Lung (tissue), 12 donors: Measurements from ENCODE around the gene SNRPD2. TPM values are rescaled to one million over a fixed set of nuclear protein-coding genes. Genes with fewer than 3 reads are reported as not detected.
"Not testable (repeated sequence)": the region's sequence is repeated elsewhere in the genome, so short reads cannot be mapped to it uniquely, and the experiment has no call there.

Experiments used
- ATAC-seq: fragments of 200-7000 bp; cut with Tn5 transposase; one replicate; pipeline ENCODE4 v1.9.1; 2020; ENCODE audit warnings: moderate number of reproducible peaks; ENCODE audit not compliant: insufficient read depth, low FRiP score
- DNase-seq, 3 donors: peaks; one replicate each; pipeline ENCODE4 v3.0.0-alpha.2; 2013 to 2017
- H3K27ac ChIP-seq, 2 donors: one replicate each; pipeline ENCODE4 v1.5.1; 2013; ENCODE audit warnings: mild to moderate bottlenecking in 2 of 2, moderate library complexity in 2 of 2, control low read depth in 1 of 2, inconsistent platforms in 1 of 2, low read depth in 1 of 2, low read length in 1 of 2
- H3K27me3 ChIP-seq, 3 donors: one replicate each; pipeline ENCODE4 v1.5.1; 2013; ENCODE audit warnings: low read length in 2 of 3; ENCODE audit not compliant: control insufficient read depth in 3 of 3, insufficient read depth in 3 of 3
- H3K36me3 ChIP-seq, 4 donors: one replicate each; pipeline ENCODE4 v1.5.1; 2013; ENCODE audit warnings: low read length in 4 of 4, mild to moderate bottlenecking in 1 of 4, moderate library complexity in 1 of 4; ENCODE audit not compliant: control insufficient read depth in 4 of 4, insufficient read depth in 4 of 4
- H3K4me1 ChIP-seq, 5 donors: one replicate each; pipeline ENCODE4 v1.5.1; 2013; ENCODE audit warnings: low read length in 5 of 5, mild to moderate bottlenecking in 2 of 5, moderate library complexity in 1 of 5; ENCODE audit not compliant: control insufficient read depth in 5 of 5, insufficient read depth in 5 of 5
- H3K4me3 ChIP-seq: one replicate; pipeline ENCODE4 v1.5.1; 2013; ENCODE audit warnings: mild to moderate bottlenecking, control low read depth, moderate library complexity
- H3K9ac ChIP-seq, 2 donors: one replicate each; pipeline ENCODE4 v1.5.1; 2013; ENCODE audit warnings: low read length in 2 of 2, control low read depth in 1 of 2; ENCODE audit not compliant: insufficient read depth in 1 of 2
- H3K9me3 ChIP-seq, 4 donors: one replicate each; pipeline ENCODE4 v1.5.1; 2013; ENCODE audit warnings: low read length in 3 of 4, mild to moderate bottlenecking in 1 of 4, moderate library complexity in 1 of 4; ENCODE audit not compliant: control insufficient read depth in 4 of 4, insufficient read depth in 3 of 4
- WGBS, 2 donors: extraction: QIAGEN DNeasy Blood & Tissue Kit; methylation state at CpG; one replicate each; pipeline ENCODE4 v1.1.7; 2013; 5-methylcytosine and 5-hydroxymethylcytosine counted together
- polyA plus RNA-seq, 2 donors: library from polyadenylated mRNA; stranded (reverse); fragments of 200-250 nt; gene quantifications; one replicate each; pipeline ENCODE4 v1.2.1, GENCODE V29; 2013
- total RNA-seq, 2 donors: library from RNA; depleted of rRNA in 1 of 2; stranded (reverse); fragments of >200 nt in 1 of 2; gene quantifications; one replicate each; pipeline ENCODE4 v1.2.1, GENCODE V29; 2014 to 2021
- TF ChIP-seq, protein P1 (sequence below): IDR thresholded peaks from 2 replicates; pipeline ENCODE4 v1.5.1; 2012; ENCODE audit warnings: mild to moderate bottlenecking; ENCODE audit errors: control extremely low read depth, extremely low read depth
- donor health status: control.
- donor health status: control.
- donor health status: Bipolar disorder and iron deficiency.
- donor health status: healthy.
- donor health status: DM: yes; HTN: yes; CAD: no.

Gene SNRPD2
- total and polyA plus RNA-seq, 4 donors = 151 to 410 (median 337) TPM

DNA sequence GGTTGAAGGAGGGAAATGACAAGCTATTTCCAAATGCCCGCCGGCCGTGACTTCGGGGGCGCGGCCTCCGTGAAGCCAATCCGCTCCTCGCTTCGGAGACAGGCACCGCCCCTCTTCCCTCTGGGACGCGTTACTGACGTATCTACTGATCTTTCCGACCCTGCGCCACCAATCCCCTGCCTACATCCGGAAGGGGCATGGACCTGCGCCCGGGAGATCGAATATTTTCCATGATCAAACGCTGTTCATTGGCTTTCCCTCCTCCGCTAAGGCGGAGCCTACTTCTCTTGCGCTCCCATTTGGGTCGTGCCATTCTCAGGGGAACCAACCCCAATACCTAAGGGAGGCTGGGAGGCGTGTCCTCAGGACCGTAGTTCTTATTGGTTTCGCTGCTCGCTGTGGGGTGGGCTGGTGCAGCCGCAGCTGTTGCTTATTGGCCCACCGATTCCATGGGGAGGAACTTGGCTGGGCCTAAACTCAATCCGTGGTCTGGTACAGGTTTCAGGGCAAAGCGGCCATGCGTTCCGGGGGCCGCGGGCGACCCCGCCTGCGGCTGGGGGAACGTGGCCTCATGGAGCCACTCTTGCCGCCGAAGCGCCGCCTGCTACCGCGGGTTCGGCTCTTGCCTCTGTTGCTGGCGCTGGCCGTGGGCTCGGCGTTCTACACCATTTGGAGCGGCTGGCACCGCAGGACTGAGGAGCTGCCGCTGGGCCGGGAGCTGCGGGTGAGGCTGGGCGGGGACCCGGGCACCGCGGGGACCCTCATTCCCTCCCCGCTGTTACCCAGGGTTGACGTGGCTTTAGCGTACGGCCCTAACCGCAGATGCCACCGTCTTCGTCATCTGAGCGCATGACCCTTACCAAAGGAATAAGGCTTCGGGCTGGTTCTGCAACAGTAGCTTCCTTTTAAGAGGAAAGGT lies 693 bp upstream of the SNRPD2 start, which contains the start of gene QPCTL:
Gene QPCTL, plus strand, starts transcription at position 480 of the 919 bp plus-strand sequence. Its CDS starts 38 bp downstream, at position 518.
- TF ChIP-seq, protein P1, sequence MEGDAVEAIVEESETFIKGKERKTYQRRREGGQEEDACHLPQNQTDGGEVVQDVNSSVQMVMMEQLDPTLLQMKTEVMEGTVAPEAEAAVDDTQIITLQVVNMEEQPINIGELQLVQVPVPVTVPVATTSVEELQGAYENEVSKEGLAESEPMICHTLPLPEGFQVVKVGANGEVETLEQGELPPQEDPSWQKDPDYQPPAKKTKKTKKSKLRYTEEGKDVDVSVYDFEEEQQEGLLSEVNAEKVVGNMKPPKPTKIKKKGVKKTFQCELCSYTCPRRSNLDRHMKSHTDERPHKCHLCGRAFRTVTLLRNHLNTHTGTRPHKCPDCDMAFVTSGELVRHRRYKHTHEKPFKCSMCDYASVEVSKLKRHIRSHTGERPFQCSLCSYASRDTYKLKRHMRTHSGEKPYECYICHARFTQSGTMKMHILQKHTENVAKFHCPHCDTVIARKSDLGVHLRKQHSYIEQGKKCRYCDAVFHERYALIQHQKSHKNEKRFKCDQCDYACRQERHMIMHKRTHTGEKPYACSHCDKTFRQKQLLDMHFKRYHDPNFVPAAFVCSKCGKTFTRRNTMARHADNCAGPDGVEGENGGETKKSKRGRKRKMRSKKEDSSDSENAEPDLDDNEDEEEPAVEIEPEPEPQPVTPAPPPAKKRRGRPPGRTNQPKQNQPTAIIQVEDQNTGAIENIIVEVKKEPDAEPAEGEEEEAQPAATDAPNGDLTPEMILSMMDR = no peak
- 0% methylated on average over 66 to 70 of the region's 70 CpGs for WGBS, 2 donors
- peak; percentile 95 for ATAC-seq

DNA sequence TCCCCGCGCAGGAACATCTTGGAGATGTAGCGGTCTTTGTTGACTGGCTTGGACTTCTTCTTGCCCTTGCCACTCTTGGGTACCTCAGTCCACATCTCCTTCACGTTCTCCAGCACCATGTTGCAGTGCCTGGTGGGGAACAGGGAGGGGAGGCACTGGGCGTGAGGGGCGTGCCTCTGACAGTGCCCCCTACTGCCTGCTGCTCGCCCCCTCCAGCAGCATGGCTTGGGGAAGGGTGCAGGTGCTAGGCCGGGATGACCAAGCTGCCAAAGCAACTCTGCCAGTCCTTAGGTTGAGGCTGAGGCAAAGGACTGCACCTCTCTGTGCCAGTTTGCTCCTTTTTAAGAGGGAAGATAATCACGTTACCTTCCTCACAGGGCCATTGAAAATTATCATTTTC lies 4.2 kb downstream of the SNRPD2 start:
- TF ChIP-seq, protein P1 = no peak
- 91 to 96% methylated on average over 9 of the region's 9 CpGs for WGBS, 2 donors

More for the DNA sequence above, 693 bp upstream of the SNRPD2 start, which contains the start of gene QPCTL:
- Histone ChIP-seq H3K4me3 (peak within 1 kb of the TSS; percentile 59), H3K9me3 (no peaks in the 10 kb centered on the region), H3K27ac (peak within 1 kb of the TSS; percentile 87 to 94), H3K36me3 (peaks cover 9 to 20% (median 15%) of the 10 kb centered on the region in 4 donors), H3K27me3 (no peaks in the 10 kb centered on the region), H3K9ac (peak within 1 kb of the TSS; percentile 31 to 93), H3K4me1 (peaks cover 0 to 13% (median 3%) of the 10 kb centered on the region in 5 donors)
- DNase-seq = peak; percentile 98 to 100 (median 99)

DNA sequence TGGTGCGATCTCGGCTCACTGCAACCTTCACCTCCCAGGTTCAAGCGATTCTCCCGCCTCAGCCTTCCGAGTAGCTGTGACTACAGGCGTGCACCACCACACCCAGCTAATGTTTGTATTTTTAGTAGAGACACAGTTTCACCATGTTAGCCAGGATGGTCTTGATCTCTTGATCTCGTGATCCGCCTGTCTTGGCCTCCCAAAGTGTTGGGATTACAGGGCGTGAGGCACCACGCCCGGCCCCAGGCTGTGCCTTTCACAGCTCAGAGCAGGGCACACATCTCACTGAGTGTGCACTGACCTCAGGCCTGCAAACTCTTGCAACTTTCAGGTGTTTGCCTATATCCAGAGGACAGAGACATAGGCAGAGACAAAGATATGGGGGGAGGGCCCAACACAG lies 6.7 kb downstream of the SNRPD2 start:
- not testable (repeated sequence) for H3K9ac ChIP-seq, ATAC-seq, H3K27me3 ChIP-seq, H3K4me1 ChIP-seq, H3K27ac ChIP-seq, DNase-seq, H3K9me3 ChIP-seq, H3K4me3 ChIP-seq
- peaks cover 13 to 32% (median 26%) of the 10 kb centered on the region in 4 donors for H3K36me3 ChIP-seq
- WGBS, 2 donors = 85 to 87% methylated on average over 11 of the region's 11 CpGs

More for the DNA sequence above, 4.2 kb downstream of the SNRPD2 start:
- Histone ChIP-seq H3K27me3 (no peaks in the 10 kb centered on the region), H3K4me3 (no peak overlapping the region), H3K9me3 (no peaks in the 10 kb centered on the region), H3K36me3 (peaks cover 13 to 32% (median 26%) of the 10 kb centered on the region in 4 donors), H3K4me1 (peaks cover 0 to 4% (median 0%) of the 10 kb centered on the region in 5 donors), H3K27ac (no peak overlapping the region), H3K9ac (no peak overlapping the region)
- ATAC-seq (no peak), DNase-seq (no peak)

DNA sequence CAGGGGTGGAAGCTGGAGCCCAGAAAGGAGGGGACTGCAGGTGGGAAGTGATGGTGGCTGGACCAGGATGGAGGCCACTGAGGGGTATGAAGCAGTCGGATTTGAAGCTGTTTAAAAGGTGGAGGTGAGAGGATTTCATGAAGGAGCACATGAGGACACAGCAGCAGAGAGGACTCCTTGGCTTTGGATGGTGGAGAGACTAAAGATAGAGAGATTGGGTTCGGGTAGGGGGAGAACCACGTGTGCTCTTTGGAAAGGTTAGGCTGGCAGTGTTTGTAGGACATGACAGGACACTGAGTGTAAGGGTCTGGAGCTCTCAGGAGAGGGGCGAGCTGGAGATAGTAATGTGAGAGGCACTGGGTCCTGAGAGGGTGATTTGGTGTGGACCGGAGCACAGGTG lies 8.8 kb downstream of the SNRPD2 start:
- no peak overlapping the region for H3K9ac ChIP-seq
- no peak for ATAC-seq
- peaks cover 0 to 3% (median 2%) of the 10 kb centered on the region in 3 donors for H3K27me3 ChIP-seq
- H3K4me1 ChIP-seq = peaks cover 0 to 9% (median 0%) of the 10 kb centered on the region in 5 donors
- peaks cover 9 to 26% (median 16%) of the 10 kb centered on the region in 4 donors for H3K36me3 ChIP-seq
- DNase-seq = no peak
- TF ChIP-seq, protein P1 = no peak
- no peak overlapping the region for H3K27ac ChIP-seq
- peaks cover 0 to 2% (median 0%) of the 10 kb centered on the region in 4 donors for H3K9me3 ChIP-seq
- WGBS, 2 donors = 74 to 90% methylated on average over 5 of the region's 5 CpGs
- H3K4me3 ChIP-seq = no peak overlapping the region
